SU-DHL-6 (cell line): ENCODE measurements around the gene PLEKHB2.

Experiments used
- CTCF ChIP-seq: fragments of 200-600 bp; sonication (generic); IDR thresholded peaks from one replicate; pipeline ENCODE4 v1.5.1; 2017; ENCODE audit warnings: antibody characterized with exemption, mild to moderate bottlenecking, low read length, moderate library complexity; ENCODE audit not compliant: insufficient read depth, poor library complexity, severe bottlenecking
- EZH2phosphoT487 ChIP-seq: fragments of 200-600 bp; sonication (generic), shearing (Covaris generic); conservative IDR thresholded peaks from 2 replicates; pipeline ENCODE4 v1.6.1; 2018; ENCODE audit warnings: mild to moderate bottlenecking, antibody characterized with exemption, low read length, moderate library complexity, mixed read lengths

- TF ChIP-seq EZH2phosphoT487 = no peak
- TF ChIP-seq CTCF = no peak
Measured at GRCh38 chr2:131112529-131112928, 7.4 kb downstream of the PLEKHB2 start.
